Measurements from ENCODE around the gene HCAR3. TPM values are rescaled to one million over a fixed set of nuclear protein-coding genes. Genes with fewer than 3 reads are reported as not detected.
A peak's percentile ranks its signal among the peaks of the same experiment; 100 is the strongest.
"Not testable (repeated sequence)": the region's sequence is repeated elsewhere in the genome, so short reads cannot be mapped to it uniquely, and the experiment has no call there.

The HCAR3 gene
- total RNA-seq, 1 experiment from 2014 or later: 0.17 TPM

- peaks cover 3% of the 10 kb centered on the region for H3K9me3 Mint-ChIP-seq (ENCODE audit: low read depth, unreplicated experiment)
- CTCF ChIA-PET: interaction anchor here (1.0 to 1.6 kb wide), 4 partner anchors 9 to 115 kb away, joined by 3 to 21 read pairs (median 5); no protein-coding TSS in a partner anchor
- H3K4me1 Mint-ChIP-seq (ENCODE audit: low read depth, unreplicated experiment): peaks cover 63% of the 10 kb centered on the region
- peak within 1 kb of the TSS; percentile 98 for H3K4me3 Mint-ChIP-seq (ENCODE audit: low read depth, unreplicated experiment)
- H3K27me3 Mint-ChIP-seq (ENCODE audit: unreplicated experiment): no peaks in the 10 kb centered on the region
- peak within 1 kb of the TSS; percentile 99 for H3K27ac Mint-ChIP-seq (ENCODE audit: unreplicated experiment)
- BruUV-seq (replicated peaks): no TSS peak
- DNase-seq: peak; percentile 100
- peak; percentile 76 for TF ChIP-seq CTCF (IDR thresholded peaks at IDR 0.05; ENCODE audit: unreplicated experiment)
- intact Hi-C loops (cut with micrococcal nuclease; ENCODE audit: unreplicated experiment): loop anchor here (1.0 kb wide), 3 partner anchors 26 to 114 kb away; no protein-coding TSS in a partner anchor
- H3K36me3 Mint-ChIP-seq (ENCODE audit: insufficient read depth, unreplicated experiment): peaks cover 52% of the 10 kb centered on the region
Observed at GRCh38 chr12:122752464-122753318, 36.1 kb upstream of the HCAR3 start, which contains the start of gene DENR. Gene DENR (plus strand): TSS chr12:122752824. CDS start chr12:122753702, 878 bp downstream.

GRCh38 chr12:122750781-122751515 is 34.3 kb upstream of the HCAR3 start:
- Mint-ChIP-seq H3K4me3 (ENCODE audit: low read depth, unreplicated experiment) (peak overlapping the region; percentile 98), H3K4me1 (ENCODE audit: low read depth, unreplicated experiment) (peaks cover 46% of the 10 kb centered on the region), H3K27ac (ENCODE audit: unreplicated experiment) (peak overlapping the region; percentile 99), H3K36me3 (ENCODE audit: insufficient read depth, unreplicated experiment) (peaks cover 41% of the 10 kb centered on the region)
- DNase-seq; H3K9me3 Mint-ChIP-seq (ENCODE audit: low read depth, unreplicated experiment); BruUV-seq (replicated peaks); intact Hi-C loops (cut with micrococcal nuclease; ENCODE audit: unreplicated experiment); H3K27me3 Mint-ChIP-seq (ENCODE audit: unreplicated experiment): not testable (repeated sequence)
- CTCF ChIA-PET: interaction anchor here (0.7 kb wide), 1 partner anchor 30 kb away, joined by 3 read pairs; no protein-coding TSS in a partner anchor

- Mint-ChIP-seq H3K4me1 (ENCODE audit: low read depth, unreplicated experiment) (peaks cover 38% of the 10 kb centered on the region), H3K36me3 (ENCODE audit: insufficient read depth, unreplicated experiment) (peaks cover 29% of the 10 kb centered on the region), H3K9me3 (ENCODE audit: low read depth, unreplicated experiment) (peaks cover 3% of the 10 kb centered on the region), H3K27ac (ENCODE audit: unreplicated experiment) (no peak overlapping the region), H3K4me3 (ENCODE audit: low read depth, unreplicated experiment) (no peak overlapping the region), H3K27me3 (ENCODE audit: unreplicated experiment) (no peaks in the 10 kb centered on the region)
- no TSS peak for BruUV-seq (replicated peaks)
- CTCF ChIA-PET: interaction anchor here (0.7 to 1.2 kb wide), 3 partner anchors 31 to 112 kb away, joined by 3 to 4 read pairs (median 3); no protein-coding TSS in a partner anchor
- DNase-seq: no peak
- no peak for TF ChIP-seq CTCF (IDR thresholded peaks at IDR 0.05; ENCODE audit: unreplicated experiment)
- intact Hi-C loops (cut with micrococcal nuclease; ENCODE audit: unreplicated experiment): no loop called here
Observed at GRCh38 chr12:122749569-122750332, 33.1 kb upstream of the HCAR3 start.

GRCh38 chr12:122747224-122748135 is 30.9 kb upstream of the HCAR3 start:
- Mint-ChIP-seq H3K4me1 (ENCODE audit: low read depth, unreplicated experiment) (peaks cover 25% of the 10 kb centered on the region), H3K27ac (ENCODE audit: unreplicated experiment) (no peak overlapping the region), H3K9me3 (ENCODE audit: low read depth, unreplicated experiment) (peaks cover 3% of the 10 kb centered on the region), H3K36me3 (ENCODE audit: insufficient read depth, unreplicated experiment) (peaks cover 6% of the 10 kb centered on the region), H3K27me3 (ENCODE audit: unreplicated experiment) (no peaks in the 10 kb centered on the region), H3K4me3 (ENCODE audit: low read depth, unreplicated experiment) (no peak overlapping the region)
- intact Hi-C loops (cut with micrococcal nuclease; ENCODE audit: unreplicated experiment): no loop called here
- TF ChIP-seq CTCF (IDR thresholded peaks at IDR 0.05; ENCODE audit: unreplicated experiment): no peak
- no peak for DNase-seq
- no TSS peak for BruUV-seq (replicated peaks)
- CTCF ChIA-PET: no interaction called here

Measured in Calu3 (cell line).